Measurements from ENCODE around the gene PRLHR.

PRLHR gene

DNA sequence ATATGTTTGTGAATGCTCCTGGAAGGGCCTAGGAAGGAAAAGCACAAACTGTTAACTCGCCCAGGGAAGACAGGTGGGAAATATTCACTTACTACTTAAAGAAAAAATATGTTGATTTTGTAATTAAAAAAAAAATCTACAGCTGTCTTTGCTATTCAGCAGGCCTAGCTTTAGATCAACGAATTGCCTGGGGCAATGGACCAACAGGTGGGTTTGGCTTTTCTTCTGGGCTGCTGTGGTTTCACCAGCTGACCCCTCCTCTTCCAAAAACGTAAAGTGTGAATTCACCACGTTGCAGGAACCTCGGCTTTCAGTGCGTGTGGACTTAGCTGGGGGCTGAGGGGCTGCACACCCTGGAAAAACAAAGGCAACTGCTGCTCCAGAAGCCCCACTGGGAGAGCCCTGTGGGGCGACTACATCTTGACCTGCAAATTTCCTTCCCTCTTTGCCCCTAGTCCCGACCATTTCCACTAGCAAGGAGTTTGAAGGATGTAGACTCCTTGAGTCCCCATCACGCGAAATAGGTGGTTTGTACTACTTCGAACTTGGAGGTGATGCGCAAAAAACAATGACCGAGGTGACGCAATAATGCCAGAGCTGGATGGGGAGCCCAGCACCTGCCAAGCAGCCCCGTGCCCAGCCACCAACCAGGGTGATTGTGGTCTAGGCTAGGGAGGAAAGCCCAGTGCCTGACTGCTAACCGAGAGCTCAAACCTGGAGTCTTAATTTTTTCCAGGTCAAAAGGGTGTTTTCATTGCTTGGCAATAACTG lies 7.4 kb downstream of the PRLHR start:
- no peak for DNase-seq (ENCODE audit: low read depth)

DNA sequence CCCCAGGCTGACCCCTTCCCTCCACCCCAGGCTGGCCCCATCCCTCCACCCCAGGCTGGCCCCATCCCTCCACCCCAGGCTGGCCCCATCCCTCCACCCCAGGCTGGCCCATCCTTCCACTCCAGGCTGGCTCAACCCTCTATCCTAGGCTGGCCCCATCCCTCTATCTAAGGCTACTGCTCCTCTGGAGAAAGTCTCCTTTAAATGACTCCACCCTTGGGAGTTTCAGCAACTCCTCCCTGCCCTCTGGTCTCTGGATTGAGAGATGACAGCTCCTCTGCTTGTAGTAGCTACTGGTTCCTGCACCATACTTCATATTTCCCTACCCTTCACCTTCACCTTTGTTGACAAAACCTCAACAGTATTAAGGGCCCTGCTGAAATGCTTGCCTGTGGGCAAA lies 8.5 kb downstream of the PRLHR start:
- no peak for DNase-seq (ENCODE audit: low read depth)

DNA sequence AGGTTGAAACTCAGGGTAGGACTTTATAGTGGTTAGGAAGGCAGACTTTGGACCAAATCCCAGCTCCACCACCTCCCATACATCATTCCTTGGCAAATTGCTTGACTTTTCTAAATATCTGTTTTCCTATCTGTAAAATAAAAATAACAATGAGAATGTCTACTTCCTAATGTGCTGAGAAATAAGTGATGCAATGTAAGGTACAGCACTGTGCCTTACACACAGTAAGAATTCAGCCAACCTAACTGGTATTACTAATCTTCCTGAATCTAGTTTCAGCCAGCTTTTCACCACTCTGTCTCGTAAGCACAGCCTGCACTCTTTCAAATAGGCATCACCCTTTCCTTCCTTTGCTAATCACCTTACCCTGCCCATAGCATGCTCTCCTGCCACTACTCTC lies 9.7 kb downstream of the PRLHR start:
- DNase-seq (ENCODE audit: low read depth): peak; percentile 43

DNA sequence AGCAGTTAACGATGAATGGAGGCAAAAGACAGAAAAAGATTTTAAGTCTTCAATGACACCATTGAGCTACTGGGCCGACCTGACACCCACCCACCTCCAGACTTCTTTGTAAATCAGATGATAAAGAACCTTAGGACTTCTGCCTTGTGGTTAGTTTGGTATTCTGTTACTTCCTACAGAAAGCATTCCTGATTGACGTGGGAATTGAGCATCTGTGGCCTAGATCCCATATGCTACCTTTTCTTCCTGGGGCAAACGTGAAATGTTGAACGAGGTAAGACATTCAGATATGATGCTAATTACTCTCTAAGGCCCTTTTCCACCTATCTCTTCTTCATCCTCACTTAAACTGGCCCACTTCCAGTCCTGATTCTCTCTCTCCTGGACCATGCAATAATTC lies 10.2 kb downstream of the PRLHR start:
- peak; percentile 26 for DNase-seq (ENCODE audit: low read depth)

DNA sequence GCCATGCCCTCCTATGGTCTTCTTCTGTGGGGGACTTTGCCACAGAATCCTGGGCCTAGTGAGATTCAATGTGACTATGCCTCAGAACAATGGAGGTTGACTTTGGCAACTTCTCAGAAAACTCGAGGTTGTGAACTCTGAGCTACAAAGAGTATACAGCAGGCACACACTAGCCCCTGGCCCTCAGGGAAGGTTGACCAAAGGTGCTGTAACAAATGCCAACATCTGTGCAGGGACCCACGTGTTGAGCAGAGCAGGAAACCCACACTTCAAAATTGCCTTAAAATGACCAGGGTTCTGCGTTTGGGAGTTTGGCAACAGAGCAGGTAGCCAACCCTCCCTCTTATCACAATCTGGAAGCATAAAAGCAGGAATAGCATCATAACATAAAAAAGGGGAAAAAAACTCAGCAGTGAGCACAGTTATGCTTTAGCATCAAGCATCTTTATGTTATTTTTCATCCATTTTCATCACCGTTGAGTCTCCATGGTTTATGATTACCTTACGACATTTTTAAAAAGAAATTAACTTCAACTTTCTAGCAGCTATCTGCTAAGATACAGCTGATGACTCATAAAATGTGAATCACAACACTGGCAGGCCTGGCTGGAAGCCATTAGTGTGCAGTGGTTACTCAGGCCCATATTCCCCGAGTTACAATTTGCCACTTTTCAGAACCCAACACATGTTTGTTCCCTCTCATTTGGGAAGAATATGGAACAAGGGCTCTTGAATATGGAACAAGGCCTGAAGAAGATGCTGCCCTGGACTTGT lies 11.1 kb downstream of the PRLHR start:
- DNase-seq (ENCODE audit: low read depth): peak; percentile 83

DNA sequence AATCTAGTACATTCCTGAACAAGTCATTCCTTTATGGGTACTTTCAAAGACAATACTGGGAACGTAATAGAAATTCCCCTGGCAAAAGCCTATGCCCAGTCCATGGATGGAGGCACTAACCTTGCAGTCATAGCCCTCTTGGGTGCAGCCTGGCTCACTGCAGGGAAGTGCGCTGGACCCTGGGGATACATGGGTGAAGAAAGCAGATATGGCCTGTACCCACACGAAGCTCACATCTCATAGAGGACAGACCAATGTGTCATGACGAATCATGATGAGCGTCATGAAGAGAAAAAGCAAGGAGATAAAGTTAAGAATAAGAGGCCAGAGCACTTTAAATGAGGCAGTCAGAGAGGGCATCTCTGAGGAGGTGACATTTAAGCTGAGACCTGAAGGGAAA lies 11.8 kb downstream of the PRLHR start:
- DNase-seq (ENCODE audit: low read depth): no peak

DNA sequence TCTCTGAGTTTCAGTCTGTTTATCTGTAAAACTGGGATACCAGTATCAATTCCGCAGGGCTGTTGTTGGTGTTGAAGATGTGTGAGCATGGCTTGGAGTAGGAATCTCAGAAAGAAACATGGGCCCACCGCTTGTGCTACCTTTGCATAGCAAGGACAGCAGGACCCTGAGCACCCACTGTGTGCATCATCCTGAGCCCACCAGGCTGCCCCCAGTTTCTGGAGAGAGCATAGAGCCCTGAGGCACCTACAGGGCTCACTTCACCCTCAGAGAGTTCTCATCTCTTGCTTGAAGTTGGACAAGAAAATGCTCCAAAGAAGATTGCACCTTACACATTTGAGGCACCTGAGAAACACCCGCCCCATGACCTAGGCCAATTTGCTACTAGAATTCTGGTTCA lies 12.9 kb downstream of the PRLHR start:
- DNase-seq (ENCODE audit: low read depth): no peak

DNA sequence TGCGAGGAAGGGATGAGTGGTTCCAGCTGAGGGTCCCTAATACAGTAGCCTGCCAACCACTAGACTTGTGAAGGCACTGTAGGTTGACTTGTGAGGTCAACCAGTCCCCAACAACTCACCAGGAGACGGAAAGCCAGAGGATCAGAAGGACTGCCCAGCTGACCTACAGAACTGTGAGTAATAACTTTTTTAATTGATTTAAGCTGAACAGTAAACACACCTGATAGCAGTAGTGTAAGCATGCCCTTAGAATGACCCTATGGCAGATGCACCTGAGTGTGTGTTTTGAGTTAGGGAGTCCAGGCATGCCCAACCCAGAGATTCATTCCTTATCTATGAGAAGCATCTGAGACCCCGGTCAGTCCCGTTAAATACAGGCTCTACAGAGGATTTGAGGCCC lies 14.1 kb downstream of the PRLHR start:
- DNase-seq (ENCODE audit: low read depth): no peak

DNA sequence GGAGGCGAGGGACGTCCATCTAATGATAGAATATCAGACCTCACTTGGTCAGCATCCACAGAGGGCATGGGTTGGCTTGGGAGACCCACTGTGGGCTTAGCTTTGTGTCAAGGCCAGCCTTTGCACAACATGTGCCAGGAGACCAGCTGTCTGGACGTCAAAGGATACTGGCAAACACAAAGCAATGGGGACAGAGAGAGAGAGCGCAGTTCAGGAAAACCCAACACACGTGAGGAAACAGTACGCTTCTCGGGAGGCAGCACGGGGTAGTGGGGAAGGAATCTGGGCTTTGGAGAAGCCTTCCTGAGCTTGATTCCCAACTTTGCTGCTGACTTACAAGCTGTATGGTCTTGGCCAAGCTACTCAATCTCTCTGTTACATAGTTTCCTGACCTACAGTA lies 14.7 kb downstream of the PRLHR start:
- no peak for DNase-seq (ENCODE audit: low read depth)

DNA sequence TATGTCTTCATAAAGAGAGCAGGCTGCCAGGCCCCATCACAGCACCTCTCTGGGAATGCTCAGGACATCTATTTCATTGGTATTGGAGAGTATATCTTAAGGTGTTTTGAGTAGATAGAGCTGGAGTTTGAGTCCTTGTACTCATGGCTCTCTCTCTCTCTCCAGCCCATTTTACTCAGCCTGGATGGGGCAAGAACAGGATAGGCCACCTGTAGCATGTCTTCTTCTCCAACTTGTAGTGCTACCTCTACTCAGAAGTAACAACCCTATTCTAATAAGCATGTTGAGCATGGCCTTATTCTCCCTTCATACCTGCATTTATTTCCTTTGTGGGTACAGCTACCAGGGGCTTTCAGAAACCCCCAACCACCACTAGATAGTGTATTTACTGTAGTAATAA lies 21.9 kb downstream of the PRLHR start:
- DNase-seq (ENCODE audit: low read depth): no peak

DNA sequence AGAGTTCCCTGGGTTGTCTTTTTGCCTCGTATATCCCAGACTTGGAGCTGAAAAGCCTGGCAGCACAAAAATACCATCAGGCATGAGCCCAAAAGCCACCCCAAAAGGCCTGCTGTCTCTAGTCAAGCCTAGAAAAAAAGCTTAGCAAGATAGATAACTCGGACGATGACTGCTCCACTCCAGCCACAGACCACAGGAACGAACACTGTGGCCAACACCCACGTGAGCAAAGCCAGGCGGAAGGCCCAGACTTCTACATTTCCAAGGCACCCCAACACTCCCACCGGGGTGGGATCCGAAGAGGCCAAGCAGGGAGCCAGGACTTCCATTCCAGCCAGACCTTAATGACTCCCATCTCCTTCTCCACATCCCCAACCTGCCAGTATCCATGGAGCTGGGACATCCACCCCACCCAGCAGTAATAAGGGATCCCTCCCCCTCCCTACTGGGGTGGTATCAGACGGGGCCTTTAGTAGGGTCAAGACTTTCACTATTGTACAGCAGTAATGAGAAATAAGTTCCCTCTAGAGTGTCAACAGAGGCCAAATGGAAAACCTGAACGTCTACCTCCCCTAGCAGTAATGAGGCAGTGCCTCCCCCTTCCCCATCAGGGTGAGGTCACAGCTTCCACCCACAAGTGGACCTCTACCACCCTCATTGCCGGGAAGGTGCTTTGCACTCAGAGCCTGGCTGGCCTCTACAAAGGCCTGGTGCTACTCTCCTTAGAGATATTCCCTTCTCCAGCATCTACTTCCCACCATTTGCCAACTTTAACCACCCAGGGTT lies 23.0 kb downstream of the PRLHR start:
- no peak for DNase-seq (ENCODE audit: low read depth)

DNA sequence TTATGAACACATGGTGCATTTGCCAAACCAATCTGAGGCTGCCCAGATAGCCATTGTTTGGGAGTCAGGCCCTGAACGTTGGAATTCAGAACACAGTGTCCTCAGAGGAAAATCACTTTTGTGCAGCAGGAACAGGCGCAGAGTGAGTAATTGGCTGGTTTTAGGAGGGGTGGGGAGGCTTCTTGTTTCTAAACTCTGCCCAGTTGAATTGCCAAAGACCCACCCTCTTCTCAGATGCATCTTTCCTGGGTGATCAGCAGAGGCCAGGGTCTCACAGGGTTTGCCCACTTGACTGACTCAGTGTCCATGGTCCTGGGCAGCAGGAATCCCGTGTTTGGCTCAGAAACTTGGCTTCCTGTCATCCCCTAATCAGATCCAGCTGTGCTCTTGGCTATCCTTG lies 24.3 kb downstream of the PRLHR start:
- no peak for DNase-seq (ENCODE audit: low read depth)

DNA sequence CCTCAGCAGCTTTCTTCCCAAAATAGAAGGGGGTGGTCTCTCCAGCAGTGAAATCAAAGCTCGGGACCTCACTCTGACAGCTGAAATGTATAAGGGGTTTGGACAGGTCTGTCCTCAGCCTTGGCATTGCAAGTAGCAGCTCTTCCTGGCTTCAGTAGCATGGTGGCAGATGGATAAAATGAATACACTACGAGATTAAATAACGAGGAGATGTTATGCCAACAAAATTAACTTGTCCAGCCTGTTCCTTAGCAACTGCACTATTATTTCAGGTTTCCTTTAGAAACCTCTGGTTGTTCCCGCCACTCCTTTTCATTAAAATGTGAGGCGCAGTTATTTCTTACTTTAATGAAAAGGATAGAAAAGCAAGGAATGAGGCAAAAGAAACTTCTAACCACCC lies 24.9 kb downstream of the PRLHR start:
- no peak for DNase-seq (ENCODE audit: low read depth)

DNA sequence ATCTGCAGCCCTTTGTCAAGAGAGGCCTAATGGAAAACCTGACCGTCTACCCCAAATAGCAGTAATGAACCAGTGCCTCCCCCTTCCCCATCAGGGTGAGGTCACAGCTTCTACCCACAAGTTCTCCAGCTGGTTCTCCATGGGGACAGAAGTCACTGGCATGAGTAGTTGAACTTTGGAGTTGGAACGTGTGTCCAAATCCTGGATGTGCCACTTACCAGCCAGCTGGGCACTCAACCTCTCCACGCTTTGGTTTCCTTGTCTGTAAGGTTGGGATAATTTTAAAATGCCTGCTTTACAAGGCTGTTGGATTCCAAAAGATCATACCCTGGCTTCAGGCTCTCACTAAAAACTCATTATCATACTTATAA lies 25.6 kb downstream of the PRLHR start:
- no peak for DNase-seq (ENCODE audit: low read depth)

DNA sequence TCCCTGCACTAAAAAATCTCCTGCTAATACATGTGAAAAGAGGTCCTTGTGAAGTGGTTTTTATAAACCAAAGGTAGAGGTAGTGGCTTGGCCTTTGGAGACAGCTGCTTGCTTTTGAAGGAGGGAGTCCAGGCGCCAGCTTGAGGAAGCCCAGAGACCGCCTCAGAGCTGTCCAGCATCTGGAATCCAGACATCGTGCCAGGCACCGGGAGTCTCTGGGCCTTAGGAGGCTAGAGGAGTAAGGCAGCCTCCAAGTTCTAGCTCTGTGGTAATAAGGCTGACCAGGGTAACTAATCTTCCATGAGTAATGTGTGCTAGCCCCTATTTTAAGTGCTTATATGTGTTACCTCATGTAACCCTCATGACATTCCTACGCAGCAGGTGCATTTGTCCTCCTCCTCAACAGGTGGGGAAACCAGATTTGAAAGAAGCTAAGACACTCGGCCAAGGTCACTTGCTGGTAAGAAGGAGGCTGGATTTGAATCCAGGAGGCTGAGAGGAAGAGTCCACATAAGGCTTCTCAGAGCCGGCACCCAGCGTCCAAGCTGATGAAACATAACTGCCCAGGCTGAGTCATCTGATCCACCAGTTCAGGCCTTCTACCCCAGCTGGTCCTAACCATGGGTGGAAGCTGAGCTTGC lies 26.1 kb downstream of the PRLHR start:
- peak; percentile 57 for DNase-seq (ENCODE audit: low read depth)

DNA sequence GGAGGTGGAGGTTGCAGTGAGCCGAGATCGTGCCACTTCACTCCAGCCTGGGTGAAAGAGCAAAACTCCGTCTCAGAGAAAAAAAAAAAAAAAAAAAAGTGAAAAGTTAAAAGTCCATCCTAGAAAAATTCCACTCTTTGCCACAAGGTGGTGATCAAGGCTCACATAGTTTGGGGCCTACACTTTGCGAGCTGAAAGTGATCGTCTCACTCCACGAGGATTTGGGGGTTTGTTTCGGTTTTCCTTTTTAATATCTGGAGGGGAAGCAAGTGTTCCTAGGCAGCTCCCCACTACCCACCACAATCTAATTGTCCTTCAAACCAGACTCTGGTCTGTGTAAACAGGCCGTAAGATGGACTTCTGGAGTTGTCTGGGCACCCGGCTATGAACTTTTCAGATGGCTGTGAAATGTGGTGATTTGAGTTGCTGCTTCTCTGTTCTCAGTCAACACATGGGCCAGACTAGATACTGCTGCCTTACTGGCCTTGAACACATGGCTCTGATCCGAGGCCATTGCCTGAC lies 27.1 kb downstream of the PRLHR start:
- DNase-seq (ENCODE audit: low read depth): peak; percentile 37

DNA sequence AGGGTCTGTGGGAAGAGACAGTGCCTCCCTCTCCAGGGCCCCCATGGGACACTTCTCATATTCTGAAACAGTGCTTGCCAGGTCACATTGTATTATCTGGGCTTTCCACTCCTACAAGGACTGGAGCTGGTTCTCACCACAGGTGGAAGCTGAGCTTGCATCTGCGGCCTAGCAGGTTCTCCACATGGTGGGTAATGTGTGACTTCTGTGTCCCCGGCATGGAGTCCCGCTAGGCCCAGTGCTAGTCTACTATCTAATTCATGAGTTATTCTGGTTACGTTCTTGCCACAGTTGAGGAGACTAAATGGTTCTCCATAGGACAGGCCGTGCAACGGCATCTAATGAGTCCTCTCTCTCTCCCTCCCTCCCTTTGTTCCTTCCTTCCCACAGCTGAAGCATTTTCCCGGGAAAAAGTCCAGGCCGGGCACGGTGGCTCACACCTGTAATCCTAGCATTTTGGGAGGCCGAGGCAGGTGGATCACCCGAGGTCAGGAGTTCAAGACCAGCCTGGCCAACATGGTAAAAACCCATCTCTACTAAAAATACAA lies 27.7 kb downstream of the PRLHR start:
- DNase-seq (ENCODE audit: low read depth): no peak

DNA sequence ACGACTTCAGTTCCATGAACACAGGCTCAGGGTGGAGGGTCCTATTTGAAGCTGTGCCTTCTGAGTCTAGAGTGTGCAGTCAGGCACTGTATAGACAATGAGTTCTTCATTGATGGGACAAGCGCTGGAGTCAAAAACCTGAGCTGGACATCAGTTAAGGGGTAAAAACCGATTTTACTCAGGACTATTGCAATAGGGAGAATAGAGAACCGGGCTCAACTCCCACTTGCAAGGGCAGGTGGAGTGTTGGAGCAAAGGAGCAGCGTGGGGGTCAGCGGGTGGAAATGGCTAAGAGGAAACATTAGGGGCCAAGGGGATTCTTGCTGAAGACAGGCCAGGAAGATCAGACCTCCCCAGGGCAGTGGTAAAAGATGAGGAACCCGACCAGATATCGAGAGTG lies 28.5 kb downstream of the PRLHR start:
- DNase-seq (ENCODE audit: low read depth): no peak

DNA sequence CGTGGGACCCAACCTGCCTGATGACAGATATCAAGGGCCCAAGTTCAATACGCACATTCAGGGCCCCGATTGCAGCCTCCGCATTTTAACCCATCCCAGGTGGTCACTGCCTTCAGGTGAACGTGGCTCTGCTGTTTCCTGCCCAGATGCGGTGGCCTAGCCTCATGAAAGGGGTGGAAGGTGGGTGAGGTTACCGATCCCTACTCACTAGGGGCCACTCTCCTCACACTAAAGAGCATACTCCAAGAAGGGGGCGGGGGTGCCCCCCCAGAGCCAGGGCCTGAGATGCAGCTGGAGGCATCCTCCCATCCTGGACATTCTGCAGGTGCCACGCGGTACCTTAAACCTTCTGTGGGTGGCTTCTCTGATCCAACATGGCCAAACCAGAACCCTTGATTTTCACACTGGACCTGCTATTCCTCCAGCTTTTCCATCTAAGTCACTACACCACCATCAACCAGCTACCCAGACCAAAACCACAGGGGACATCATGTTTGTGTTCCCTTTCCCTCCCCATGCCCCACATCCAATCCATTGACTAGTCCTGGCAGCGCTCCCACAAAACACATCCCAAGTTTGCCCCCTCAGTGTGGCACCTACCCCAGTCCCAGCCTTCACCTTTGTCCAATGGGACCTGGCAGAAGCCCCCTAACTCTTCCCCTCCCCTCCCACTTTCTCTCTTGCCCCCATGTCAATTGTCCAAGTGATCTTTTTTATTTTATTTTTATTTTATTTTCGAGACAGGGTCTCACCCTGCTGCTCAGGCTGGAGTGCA lies 30.0 kb downstream of the PRLHR start:
- DNase-seq (ENCODE audit: low read depth): no peak

DNA sequence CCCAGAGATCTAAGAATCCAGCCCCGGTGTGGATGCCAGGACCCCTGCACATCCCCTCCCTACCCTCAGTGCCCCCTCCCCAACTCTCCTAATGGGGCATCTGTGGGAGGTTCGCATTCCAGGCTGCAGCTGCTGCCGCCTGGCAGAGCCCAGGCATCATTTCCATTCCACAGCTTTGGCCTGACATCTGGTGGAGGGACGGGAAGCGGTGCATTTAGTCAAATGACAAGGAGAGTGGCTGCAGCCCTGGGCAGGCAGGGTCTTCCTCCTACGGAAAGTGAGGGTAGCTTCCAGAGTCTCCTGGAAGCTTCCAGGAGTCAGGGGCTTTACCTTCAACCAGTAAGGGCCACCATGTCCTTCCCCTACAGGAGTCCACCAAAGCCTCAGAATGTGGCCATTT lies 30.8 kb downstream of the PRLHR start:
- no peak for DNase-seq (ENCODE audit: low read depth)

DNA sequence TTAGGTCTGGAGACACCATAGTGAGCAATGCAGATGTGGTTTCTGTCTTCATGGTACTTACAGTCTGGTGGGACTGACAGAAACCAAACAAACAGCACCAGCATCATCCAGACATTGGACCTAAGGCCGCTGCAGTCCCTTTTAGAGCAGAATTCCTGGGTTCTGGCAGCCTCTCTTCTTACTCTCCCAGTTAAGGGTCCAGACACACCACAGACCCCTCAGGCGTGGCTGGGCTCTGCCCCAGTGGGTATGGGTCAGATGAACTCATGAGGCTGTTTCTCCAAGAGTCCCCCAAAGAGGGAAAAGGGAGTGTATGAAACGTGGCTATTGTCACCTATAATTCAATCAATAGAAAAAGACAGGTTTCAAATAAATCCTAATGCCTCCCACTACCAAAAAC lies 31.3 kb downstream of the PRLHR start:
- no peak for DNase-seq (ENCODE audit: low read depth)
